Measurements from ENCODE around the gene ENC1.
A peak's percentile ranks its signal among the peaks of the same experiment; 100 is the strongest.

ENC1 gene

GRCh38 chr5:74631081-74631953 lies 9.2 kb downstream of the ENC1 start:
- Histone ChIP-seq H3K4me3 (replicated peaks; ENCODE audit: insufficient read depth, low read length) (no peak overlapping the region), H3K27me3 (ENCODE audit: insufficient read depth, poor library complexity, severe bottlenecking) (no peaks in the 10 kb centered on the region), H3K27ac (replicated peaks) (no peak overlapping the region)
- TF ChIP-seq SPI1 (IDR thresholded peaks at IDR 0.05; ENCODE audit: borderline replicate concordance, low read depth), result no peak
- no peak for TF ChIP-seq GABPA (IDR thresholded peaks at IDR 0.05; ENCODE audit: low read depth)
- no peak for TF ChIP-seq POLR2AphosphoS5 (IDR thresholded peaks at IDR 0.05; ENCODE audit: low read depth)
- TF ChIP-seq, protein P1, sequence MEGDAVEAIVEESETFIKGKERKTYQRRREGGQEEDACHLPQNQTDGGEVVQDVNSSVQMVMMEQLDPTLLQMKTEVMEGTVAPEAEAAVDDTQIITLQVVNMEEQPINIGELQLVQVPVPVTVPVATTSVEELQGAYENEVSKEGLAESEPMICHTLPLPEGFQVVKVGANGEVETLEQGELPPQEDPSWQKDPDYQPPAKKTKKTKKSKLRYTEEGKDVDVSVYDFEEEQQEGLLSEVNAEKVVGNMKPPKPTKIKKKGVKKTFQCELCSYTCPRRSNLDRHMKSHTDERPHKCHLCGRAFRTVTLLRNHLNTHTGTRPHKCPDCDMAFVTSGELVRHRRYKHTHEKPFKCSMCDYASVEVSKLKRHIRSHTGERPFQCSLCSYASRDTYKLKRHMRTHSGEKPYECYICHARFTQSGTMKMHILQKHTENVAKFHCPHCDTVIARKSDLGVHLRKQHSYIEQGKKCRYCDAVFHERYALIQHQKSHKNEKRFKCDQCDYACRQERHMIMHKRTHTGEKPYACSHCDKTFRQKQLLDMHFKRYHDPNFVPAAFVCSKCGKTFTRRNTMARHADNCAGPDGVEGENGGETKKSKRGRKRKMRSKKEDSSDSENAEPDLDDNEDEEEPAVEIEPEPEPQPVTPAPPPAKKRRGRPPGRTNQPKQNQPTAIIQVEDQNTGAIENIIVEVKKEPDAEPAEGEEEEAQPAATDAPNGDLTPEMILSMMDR (IDR thresholded peaks at IDR 0.05; ENCODE audit: insufficient read depth, low read length), result no peak
- TF ChIP-seq, protein P2, sequence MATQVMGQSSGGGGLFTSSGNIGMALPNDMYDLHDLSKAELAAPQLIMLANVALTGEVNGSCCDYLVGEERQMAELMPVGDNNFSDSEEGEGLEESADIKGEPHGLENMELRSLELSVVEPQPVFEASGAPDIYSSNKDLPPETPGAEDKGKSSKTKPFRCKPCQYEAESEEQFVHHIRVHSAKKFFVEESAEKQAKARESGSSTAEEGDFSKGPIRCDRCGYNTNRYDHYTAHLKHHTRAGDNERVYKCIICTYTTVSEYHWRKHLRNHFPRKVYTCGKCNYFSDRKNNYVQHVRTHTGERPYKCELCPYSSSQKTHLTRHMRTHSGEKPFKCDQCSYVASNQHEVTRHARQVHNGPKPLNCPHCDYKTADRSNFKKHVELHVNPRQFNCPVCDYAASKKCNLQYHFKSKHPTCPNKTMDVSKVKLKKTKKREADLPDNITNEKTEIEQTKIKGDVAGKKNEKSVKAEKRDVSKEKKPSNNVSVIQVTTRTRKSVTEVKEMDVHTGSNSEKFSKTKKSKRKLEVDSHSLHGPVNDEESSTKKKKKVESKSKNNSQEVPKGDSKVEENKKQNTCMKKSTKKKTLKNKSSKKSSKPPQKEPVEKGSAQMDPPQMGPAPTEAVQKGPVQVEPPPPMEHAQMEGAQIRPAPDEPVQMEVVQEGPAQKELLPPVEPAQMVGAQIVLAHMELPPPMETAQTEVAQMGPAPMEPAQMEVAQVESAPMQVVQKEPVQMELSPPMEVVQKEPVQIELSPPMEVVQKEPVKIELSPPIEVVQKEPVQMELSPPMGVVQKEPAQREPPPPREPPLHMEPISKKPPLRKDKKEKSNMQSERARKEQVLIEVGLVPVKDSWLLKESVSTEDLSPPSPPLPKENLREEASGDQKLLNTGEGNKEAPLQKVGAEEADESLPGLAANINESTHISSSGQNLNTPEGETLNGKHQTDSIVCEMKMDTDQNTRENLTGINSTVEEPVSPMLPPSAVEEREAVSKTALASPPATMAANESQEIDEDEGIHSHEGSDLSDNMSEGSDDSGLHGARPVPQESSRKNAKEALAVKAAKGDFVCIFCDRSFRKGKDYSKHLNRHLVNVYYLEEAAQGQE (IDR thresholded peaks at IDR 0.05; ENCODE audit: insufficient replicate concordance, low read depth), result no peak
- peak in 1 of 2 experiments; percentile 55 for DNase-seq (ENCODE audit: low read depth in 1 of 2, low spot score in 1 of 2)

DNA sequence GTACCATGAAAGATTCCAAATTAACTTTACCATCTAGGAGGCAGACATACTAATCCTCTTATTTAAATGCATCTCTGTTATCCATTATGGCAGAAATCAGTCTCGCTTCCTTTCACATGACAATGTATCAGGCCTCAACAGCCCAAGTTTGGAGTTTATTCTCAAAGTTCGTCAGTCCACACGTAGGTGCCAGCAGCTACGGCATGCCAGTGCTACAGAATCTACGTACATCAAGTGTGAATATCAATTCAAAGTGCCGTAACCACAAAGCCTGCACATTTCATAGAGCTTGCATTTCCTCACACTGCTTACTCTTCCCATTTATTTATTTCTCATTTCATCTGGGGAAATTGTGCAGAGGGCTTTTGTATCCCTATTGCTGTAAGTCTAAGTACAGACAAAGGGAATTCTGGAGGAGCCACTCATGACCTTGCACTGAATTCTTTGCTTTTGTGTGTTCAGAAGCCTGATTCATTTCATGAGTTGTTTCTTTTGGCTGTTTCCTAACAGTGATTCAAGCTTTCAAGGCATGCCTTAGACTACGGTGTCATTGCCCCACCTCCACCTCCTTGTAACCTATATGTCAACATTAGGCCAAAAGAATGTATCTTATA lies 10.0 kb downstream of the ENC1 start:
- DNase-seq (ENCODE audit: low read depth in 1 of 2, low spot score in 1 of 2), result no peak
- no peak overlapping the region for H3K27ac ChIP-seq (replicated peaks)
- TF ChIP-seq, protein P2 (IDR thresholded peaks at IDR 0.05; ENCODE audit: insufficient replicate concordance, low read depth), result no peak
- TF ChIP-seq GABPA (IDR thresholded peaks at IDR 0.05; ENCODE audit: low read depth), result no peak
- no peak for TF ChIP-seq SPI1 (IDR thresholded peaks at IDR 0.05; ENCODE audit: borderline replicate concordance, low read depth)
- TF ChIP-seq POLR2AphosphoS5 (IDR thresholded peaks at IDR 0.05; ENCODE audit: low read depth), result no peak
- TF ChIP-seq, protein P1 (IDR thresholded peaks at IDR 0.05; ENCODE audit: insufficient read depth, low read length), result no peak

DNA sequence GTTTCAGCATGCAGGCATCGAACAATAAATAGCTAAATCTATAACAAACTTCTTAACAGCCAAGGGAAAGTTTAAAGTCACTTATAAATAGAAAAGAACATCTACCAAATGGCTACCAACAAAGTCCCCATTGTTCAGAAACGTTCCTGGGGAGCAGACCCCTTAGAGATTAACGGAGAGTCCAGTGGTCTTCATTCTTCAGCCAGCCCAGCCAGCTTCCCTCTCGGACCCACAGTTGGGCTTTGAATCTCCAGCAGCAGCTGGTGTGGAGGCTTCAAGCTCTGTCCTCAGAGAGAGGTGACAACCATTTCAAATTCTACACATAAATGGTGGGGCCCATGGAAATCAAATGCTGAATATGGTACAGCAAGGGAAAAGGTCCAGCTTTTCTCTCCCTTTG lies 11.2 kb downstream of the ENC1 start:
- Histone ChIP-seq H3K27me3 (ENCODE audit: insufficient read depth, poor library complexity, severe bottlenecking) (no peaks in the 10 kb centered on the region), H3K4me3 (replicated peaks; ENCODE audit: insufficient read depth, low read length) (no peak overlapping the region), H3K27ac (replicated peaks) (no peak overlapping the region)
- DNase-seq (ENCODE audit: low read depth in 1 of 2, low spot score in 1 of 2), result no peak
- TF ChIP-seq POLR2AphosphoS5 (IDR thresholded peaks at IDR 0.05; ENCODE audit: low read depth), result no peak
- TF ChIP-seq SPI1 (IDR thresholded peaks at IDR 0.05; ENCODE audit: borderline replicate concordance, low read depth), result no peak
- TF ChIP-seq, protein P2 (IDR thresholded peaks at IDR 0.05; ENCODE audit: insufficient replicate concordance, low read depth), result no peak
- TF ChIP-seq GABPA (IDR thresholded peaks at IDR 0.05; ENCODE audit: low read depth), result no peak
- TF ChIP-seq, protein P1 (IDR thresholded peaks at IDR 0.05; ENCODE audit: insufficient read depth, low read length), result no peak

More for the DNA sequence above, 10.0 kb downstream of the ENC1 start:
- Histone ChIP-seq H3K27me3 (ENCODE audit: insufficient read depth, poor library complexity, severe bottlenecking) (no peaks in the 10 kb centered on the region), H3K4me3 (replicated peaks; ENCODE audit: insufficient read depth, low read length) (no peak overlapping the region)
